ENCODE data around the gene SUPV3L1.
"Not testable (repeated sequence)": the region's sequence is repeated elsewhere in the genome, so short reads cannot be mapped to it uniquely, and the experiment has no call there.

The SUPV3L1 gene

GRCh38 chr10:69179743-69180524 lies at the start of gene SUPV3L1:
SUPV3L1 (plus strand) TSS chr10:69180234; CDS start chr10:69180292, 58 bp downstream.
- peak; percentile 26 for DNase-seq

- DNase-seq = no peak
Measured at GRCh38 chr10:69130251-69130650, 49.8 kb upstream of the SUPV3L1 start.

DNA sequence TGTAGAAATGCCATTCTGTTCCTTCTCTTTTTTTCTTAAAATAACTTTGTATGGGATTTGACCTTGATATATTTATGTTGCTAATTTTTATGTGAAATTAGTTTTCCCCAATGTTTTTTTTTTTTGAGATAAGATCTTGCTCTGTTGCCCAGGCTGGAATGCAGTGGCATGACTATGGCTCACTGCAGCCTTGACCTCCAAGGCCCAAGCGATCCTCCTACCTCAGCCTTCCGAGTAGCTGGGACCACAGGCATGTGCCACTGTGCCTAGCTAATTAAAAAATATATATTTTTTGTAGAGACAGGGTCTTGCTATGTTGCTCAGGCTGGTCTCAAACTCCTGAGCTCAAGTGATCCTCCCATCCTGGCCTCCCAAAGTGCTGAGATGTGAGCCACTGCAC lies 40.1 kb upstream of the SUPV3L1 start:
- no peak for DNase-seq

DNA sequence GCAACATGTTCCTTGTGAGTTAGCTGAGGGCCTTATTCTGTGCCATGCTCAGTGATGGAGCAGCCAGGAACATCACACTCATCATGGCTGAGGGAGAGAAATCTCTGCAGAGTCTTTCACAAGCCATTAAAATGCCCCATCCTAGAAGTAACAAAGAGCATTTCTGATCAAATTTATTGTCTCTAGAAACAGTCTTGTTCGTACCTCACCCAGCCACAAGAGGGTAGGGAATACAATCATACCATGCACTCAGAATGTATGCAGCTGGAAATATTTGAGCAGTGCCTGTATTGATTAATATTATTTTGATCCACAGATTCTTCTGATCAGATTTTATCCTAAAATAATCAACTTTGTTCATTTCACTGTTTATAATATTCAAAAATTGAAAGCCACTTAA lies 38.7 kb upstream of the SUPV3L1 start:
- no peak for DNase-seq

DNA sequence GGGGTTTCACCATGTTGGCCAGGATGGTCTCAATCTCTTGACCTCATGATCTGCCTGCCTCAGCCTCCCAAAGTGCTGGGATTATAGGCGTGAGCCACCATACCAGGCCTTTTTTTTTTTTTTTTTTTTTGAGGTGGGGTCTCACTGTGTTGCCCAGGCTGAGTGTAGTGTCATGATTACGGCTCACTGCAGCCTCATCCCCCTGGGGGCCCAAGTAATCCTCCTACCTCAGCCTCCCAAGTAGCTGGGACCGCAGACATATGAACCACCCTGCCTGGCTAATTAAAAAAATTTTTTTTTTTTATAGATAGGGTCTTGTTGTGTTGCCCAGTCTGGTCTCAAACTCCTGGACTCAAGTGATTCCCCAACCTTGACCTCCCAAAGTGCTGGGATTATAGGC lies 38.0 kb upstream of the SUPV3L1 start:
- not testable (repeated sequence) for DNase-seq

GRCh38 chr10:69142983-69143382 lies 37.1 kb upstream of the SUPV3L1 start:
- no peak for DNase-seq

- DNase-seq = no peak
Measured at GRCh38 chr10:69145329-69145728, 34.7 kb upstream of the SUPV3L1 start.

- DNase-seq = no peak
Measured at GRCh38 chr10:69145864-69146263, 34.2 kb upstream of the SUPV3L1 start.

DNA sequence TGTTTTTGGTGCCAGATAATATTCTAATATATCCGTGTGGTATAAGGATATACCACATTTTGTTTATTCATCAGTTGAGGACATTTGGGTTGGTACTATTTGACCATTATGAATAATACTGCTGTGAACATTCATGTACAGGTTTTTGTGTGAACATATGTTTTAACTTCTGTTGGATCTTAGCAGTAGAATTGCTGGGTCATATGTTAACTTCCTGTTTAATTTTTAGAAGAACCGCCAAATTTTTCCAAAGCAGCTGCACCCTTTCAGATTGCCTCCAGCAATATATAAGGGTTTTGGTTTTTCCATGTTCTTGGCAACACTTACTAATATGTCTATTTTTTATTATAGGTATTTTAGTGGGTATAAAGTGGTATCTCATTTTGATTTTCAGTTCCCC lies 33.3 kb upstream of the SUPV3L1 start:
- DNase-seq = no peak

- no peak for DNase-seq
Measured at GRCh38 chr10:69151984-69152383, 28.1 kb upstream of the SUPV3L1 start.

DNA sequence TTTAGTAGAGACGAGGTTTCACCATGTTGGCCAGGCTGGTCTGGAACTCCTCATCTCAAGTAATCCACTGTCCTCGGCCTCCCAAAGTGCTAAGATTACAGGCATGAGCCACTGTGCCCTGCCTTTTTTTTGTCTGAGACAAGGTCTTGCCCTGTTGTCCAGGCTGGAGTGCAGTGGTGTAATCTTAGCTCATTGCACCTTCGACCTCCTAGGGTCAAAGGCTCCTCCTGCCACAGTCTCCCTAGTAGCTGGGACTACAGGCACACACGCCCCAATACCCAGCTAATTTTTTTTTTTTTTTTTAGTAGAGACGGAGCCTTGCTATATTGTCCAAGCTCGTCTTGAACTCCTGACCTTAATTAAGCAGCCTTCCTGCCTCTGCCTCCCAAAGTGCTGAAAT lies 26.8 kb upstream of the SUPV3L1 start:
- no peak for DNase-seq

- DNase-seq = no peak
Measured at GRCh38 chr10:69160809-69161241, 19.2 kb upstream of the SUPV3L1 start.

GRCh38 chr10:69168493-69168892 lies 11.5 kb upstream of the SUPV3L1 start:
- DNase-seq = no peak

DNA sequence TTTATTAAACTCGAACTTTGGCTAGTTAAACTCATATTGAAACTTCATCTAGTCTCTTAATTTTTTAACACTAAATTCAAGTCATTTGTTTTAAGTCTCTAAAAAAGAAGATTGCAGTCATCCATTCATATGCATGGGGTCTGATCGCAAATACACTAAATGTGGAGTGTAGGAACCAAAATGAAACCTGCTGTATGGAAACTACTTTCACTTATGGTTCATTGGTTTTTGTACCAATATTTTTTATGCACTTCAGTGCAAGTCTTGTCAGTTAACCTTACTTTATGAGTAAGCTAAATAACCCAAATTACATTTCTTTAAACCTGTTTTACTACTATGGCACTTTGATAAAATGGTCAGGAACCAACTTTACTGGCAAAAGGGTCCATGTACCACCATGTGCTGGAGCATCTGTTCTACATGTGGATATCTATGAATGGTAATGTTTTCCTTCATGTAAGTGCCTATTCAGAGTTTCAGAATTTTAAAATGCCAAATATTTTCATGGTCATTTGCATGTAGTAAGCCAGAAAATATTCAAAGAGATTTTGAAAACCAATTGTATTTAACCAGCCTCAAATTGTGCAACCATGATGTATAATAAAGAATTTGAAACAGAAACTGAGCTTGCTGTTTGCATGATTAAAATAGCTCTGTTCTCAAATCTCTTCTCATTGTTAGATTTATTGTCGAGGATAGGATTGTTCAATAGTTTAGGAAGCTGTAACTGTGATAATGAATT lies 7.6 kb upstream of the SUPV3L1 start:
- DNase-seq = no peak

GRCh38 chr10:69175326-69175725 lies 4.7 kb upstream of the SUPV3L1 start:
- DNase-seq = not testable (repeated sequence)

DNA sequence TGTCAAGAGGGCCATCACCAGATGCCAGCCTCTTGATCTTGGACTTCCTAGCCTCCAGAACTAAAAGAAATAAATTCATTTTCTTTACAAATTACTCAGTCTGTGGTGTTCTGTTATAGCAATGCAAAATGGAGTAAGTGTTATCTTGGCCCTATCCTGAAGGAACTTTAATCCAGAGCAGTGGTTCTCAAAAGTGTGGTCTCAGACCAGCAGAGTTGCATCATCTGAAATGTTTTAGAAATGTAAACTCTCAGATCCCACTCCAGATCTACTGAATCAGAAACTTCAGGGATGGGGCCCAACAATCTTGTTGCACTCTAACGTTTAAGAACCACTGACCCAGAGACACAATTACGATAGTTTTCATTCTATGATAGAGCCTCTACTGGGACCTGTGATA lies 3.2 kb upstream of the SUPV3L1 start:
- DNase-seq = no peak

DNA sequence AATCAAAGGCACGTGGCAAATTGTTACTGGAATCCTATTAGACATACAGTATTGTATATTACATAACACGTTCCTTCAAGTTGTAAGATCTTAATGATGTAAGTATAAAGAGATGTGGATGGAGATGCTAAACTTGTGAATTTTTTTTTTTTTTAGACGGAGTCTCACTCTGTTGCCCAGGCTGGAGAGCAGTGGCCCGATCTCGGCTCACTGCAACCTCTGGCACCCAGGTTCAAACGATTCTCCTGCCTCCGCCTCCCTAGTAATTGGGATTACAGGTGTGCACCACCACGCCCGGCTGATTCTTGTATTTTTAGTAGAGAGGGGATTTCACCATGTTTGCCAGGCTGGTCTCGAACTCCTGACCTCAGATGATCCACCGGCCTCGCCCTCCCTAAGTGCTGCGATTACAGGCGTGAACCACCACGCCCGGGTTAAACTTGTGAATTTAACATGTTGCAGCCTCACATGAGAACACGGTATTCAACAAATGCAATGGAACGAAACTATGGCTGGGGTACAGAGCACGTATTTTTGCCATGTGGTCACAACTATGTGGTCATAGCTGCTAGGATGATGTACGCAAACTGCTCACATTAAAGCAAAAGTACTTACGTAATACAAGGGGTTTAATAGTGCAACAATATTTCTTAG lies 818 bp upstream of the SUPV3L1 start:
- no peak for DNase-seq

GRCh38 chr10:69180525-69181204 lies 631 bp downstream of the SUPV3L1 start:
- no peak for DNase-seq

DNA sequence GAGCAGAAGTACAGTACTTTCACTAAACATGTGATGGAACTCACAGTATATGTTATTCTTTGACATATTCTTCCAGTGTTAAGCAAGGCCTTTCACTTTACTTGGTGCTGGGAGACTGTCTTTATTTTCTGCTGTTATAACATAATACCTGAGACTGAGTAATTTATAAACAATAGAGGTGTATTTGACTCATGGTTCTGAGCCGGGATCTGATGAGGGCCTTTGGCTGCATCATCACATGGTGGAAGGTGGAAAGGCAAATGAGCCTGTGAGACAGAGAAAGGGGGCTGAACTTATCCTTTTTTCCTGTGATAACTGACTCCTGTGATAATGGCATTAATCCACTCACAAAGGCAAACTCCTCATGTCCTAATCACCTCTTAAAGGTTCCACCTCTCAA lies 1.4 kb downstream of the SUPV3L1 start:
- DNase-seq = no peak

GRCh38 chr10:69182005-69182404 lies 2.0 kb downstream of the SUPV3L1 start:
- DNase-seq = no peak

DNA sequence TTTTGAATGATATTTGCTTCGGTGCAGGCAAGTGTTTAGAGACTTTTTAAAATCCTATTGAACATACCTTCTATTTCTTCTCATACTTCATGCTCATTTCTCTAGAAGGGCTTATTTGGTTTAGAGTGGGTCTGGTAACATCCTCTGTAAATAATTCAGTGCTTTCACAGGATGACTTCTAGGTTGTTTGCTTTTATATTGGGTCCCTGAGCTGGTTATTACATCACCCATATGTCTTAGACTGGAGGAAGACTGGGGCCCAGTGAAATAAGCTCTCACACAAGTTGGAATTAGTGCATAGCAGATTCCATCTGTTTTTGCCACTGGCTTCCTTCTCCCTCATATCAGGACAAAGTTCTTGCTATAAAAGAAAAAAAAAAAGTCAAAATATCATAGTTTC lies 6.5 kb downstream of the SUPV3L1 start:
- no peak for DNase-seq

DNA sequence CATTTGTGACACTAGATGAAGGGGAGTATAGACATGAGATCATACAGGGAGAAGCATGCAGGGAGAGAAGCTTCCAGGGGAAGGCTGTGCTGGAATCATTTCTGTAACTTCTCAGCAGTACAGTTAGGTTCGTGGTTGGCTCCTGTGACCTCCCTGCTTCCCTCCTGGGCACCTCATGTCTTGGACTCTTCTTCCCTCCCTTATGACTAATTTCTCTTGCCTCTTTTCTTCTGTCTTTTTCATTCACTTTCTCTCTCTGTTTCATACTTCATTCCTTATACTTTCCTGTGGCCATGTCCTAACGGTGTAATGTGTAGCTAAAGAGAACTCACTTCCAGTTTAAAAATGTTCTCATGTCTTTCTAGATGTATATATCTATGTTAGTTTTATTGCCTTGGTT lies 21.0 kb downstream of the SUPV3L1 start:
- no peak for DNase-seq

GRCh38 chr10:69202332-69202731 lies 22.3 kb downstream of the SUPV3L1 start:
- no peak for DNase-seq

All from cortex of kidney (tissue), 1 donor.